Measurements from ENCODE around the gene SALL3. TPM values are rescaled to one million over a fixed set of nuclear protein-coding genes. Genes with fewer than 3 reads are reported as not detected.

SALL3 gene
- total and polyA plus RNA-seq, 2 of the 13 experiments (the other 11 are each of a cell fraction or from before 2014, with no cell fraction given): not detected

DNA sequence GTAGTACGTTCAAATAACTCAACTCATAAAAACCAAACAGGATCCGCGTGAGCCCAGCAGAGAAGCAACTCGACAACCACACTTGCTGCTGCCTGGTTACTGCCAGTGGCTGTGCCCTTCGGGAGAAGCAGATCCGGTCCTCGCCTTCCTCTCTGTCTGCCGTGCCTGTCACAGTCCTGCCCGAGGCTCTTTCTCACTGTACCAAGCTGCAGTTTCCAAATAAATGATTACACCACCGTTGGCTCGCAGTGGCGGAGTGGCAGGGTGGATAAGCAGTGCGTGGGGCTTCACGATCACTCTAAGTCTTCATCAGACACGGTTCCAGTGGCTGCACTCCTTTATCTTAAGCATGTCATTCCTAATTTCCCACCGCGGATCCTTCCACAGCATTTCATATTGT lies 26.1 kb upstream of the SALL3 start:
- DNase-seq (ENCODE audit: low spot score) (no peak), ATAC-seq (no peak), FAIRE-seq (no peak)
- TF ChIP-seq, protein P1, sequence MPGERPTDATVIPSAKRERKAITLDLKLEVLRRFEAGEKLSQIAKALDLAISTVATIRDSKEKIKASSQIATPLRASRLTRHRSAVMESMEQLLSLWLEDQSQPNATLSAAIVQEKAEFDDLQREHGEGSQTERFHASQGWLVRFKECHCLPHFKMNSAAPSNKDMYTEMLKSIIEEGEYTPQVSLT (CRISPR knock-in tag; IDR thresholded peaks at IDR 0.05; ENCODE audit: borderline replicate concordance, low read depth): no peak
- no peak for TF ChIP-seq BCL6 (CRISPR knock-in tag; IDR thresholded peaks at IDR 0.05)
- TF ChIP-seq ZNF816 (CRISPR knock-in tag; IDR thresholded peaks at IDR 0.05; ENCODE audit: borderline replicate concordance): no peak
- no peak for TF ChIP-seq SMAD1 (CRISPR knock-in tag; IDR thresholded peaks at IDR 0.05; ENCODE audit: borderline replicate concordance, low read depth)
- TF ChIP-seq TBX3 (IDR thresholded peaks at IDR 0.05; ENCODE audit: borderline replicate concordance): no peak
- TF ChIP-seq KDM4B (CRISPR knock-in tag; IDR thresholded peaks at IDR 0.05): no peak
- TF ChIP-seq CAMTA2 (CRISPR knock-in tag; IDR thresholded peaks at IDR 0.05; ENCODE audit: borderline replicate concordance): no peak
- TF ChIP-seq NFE2 (CRISPR knock-in tag; IDR thresholded peaks at IDR 0.05): no peak
- no peak for TF ChIP-seq IRF2 (CRISPR knock-in tag; IDR thresholded peaks at IDR 0.05)
- no peak for TF ChIP-seq ZNF660 (CRISPR knock-in tag; IDR thresholded peaks at IDR 0.05; ENCODE audit: borderline replicate concordance, low read depth)
- TF ChIP-seq ZNF530 (CRISPR knock-in tag; IDR thresholded peaks at IDR 0.05; ENCODE audit: low read depth): no peak
- TF ChIP-seq, protein P2, sequence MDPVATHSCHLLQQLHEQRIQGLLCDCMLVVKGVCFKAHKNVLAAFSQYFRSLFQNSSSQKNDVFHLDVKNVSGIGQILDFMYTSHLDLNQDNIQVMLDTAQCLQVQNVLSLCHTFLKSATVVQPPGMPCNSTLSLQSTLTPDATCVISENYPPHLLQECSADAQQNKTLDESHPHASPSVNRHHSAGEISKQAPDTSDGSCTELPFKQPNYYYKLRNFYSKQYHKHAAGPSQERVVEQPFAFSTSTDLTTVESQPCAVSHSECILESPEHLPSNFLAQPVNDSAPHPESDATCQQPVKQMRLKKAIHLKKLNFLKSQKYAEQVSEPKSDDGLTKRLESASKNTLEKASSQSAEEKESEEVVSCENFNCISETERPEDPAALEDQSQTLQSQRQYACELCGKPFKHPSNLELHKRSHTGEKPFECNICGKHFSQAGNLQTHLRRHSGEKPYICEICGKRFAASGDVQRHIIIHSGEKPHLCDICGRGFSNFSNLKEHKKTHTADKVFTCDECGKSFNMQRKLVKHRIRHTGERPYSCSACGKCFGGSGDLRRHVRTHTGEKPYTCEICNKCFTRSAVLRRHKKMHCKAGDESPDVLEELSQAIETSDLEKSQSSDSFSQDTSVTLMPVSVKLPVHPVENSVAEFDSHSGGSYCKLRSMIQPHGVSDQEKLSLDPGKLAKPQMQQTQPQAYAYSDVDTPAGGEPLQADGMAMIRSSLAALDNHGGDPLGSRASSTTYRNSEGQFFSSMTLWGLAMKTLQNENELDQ (CRISPR knock-in tag; IDR thresholded peaks at IDR 0.05; ENCODE audit: borderline replicate concordance): no peak
- no peak for TF ChIP-seq ZNF432 (CRISPR knock-in tag; IDR thresholded peaks at IDR 0.05; ENCODE audit: borderline replicate concordance)
- Histone ChIP-seq H3K27ac (ENCODE audit: extremely low read length, insufficient read depth, low read length) (no peak overlapping the region), H3K4me1 (ENCODE audit: insufficient read depth, low read length) (no peaks in the 10 kb centered on the region), H3K4me3 (replicated peaks in 1 of 3; ENCODE audit: insufficient read depth in 1 of 3, low read depth in 2 of 3, low read length in 3 of 3) (no peak overlapping the region), H3K36me3 (replicated peaks in 1 of 2; ENCODE audit: control insufficient read depth in 1 of 2, insufficient read depth in 2 of 2, low read length in 2 of 2) (no peaks in the 10 kb centered on the region), H3K9me3 (ENCODE audit: low read length) (peaks cover 14% of the 10 kb centered on the region), H3K79me2 (ENCODE audit: insufficient read depth, low read length) (no peaks in the 10 kb centered on the region), H4K20me1 (ENCODE audit: insufficient read depth, low read length) (no peaks in the 10 kb centered on the region), H3K27me3 (ENCODE audit: control insufficient read depth in 1 of 2, insufficient read depth in 2 of 2, low read length in 2 of 2) (peaks cover 4 to 32% of the 10 kb centered on the region in 2 experiments), H3K4me2 (ENCODE audit: low read depth, low read length) (no peak overlapping the region), H2AFZ (ENCODE audit: low read length) (no peak overlapping the region), H3K9ac (ENCODE audit: insufficient read depth, low read depth, low read length) (no peak overlapping the region)
- no TSS peak for BruUV-seq (replicated peaks)
- ChIA-PET POLR2A (no interaction called here), CTCF (ENCODE audit: low intra/inter-chr PET ratio, low total read pairs) (no interaction called here)
- in situ Hi-C loops (cut with HindIII; ENCODE audit: extremely low pct_ligation_motif_present, low pct_unique_long_range_greater_than_20kb) (no loop called here), intact Hi-C loops (cut with micrococcal nuclease; ENCODE audit: unreplicated experiment) (no loop called here)
- 25% methylated on average over 9 of the region's 17 CpGs for WGBS (ENCODE audit: low lambda C conversion rate)
